SK-N-SH (cell line): ENCODE results near the gene WDR27. TPM values are rescaled to one million over a fixed set of nuclear protein-coding genes. Genes with fewer than 3 reads are reported as not detected.

Experiments used
- CTCF ChIA-PET: fragments of 300-600, 350-600 bp; formaldehyde crosslinking; extraction: SDS; loops from one replicate; lab custom pipeline; 2021; lab: Yijun Ruan, JAX
- POLR2A ChIA-PET: fragments of 350-600 bp; sonication (Branson Sonifier 250); formaldehyde crosslinking; extraction: SDS; loops from one replicate; lab custom pipeline; 2020; ENCODE audit warnings: antibody characterized with exemption, inconsistent platforms; lab: Yijun Ruan, JAX
- DNase-seq: peaks from one replicate; pipeline ENCODE4 v3.0.0; 2012
- H2AFZ ChIP-seq: fragments of 200-600 bp; sonication (generic); 2 replicates; pipeline ENCODE4 v1.8.1; 2016; ENCODE audit warnings: antibody characterized with exemption, mild to moderate bottlenecking, low read depth
- H3F3A ChIP-seq: fragments of 200-600 bp; sonication (generic); replicated peaks from 2 replicates; pipeline ENCODE3; 2016; ENCODE audit warnings: antibody characterized with exemption, mild to moderate bottlenecking; ENCODE audit not compliant: insufficient read depth
- H3K27ac ChIP-seq, 2 experiments: fragments of 200-500 bp in 1 of 2; fragments of 200-600 bp in 1 of 2; sonication (Bioruptor generic) in 1 of 2; sonication (generic), shearing (Covaris generic) in 1 of 2; 2 replicates each; pipeline versions ENCODE4 v1.5.1 to v1.6.1; 2014 to 2016; ENCODE audit warnings: low read depth in 2 of 2, inconsistent platforms in 1 of 2, low read length in 1 of 2, mild to moderate bottlenecking in 1 of 2, mixed read lengths in 1 of 2
- H3K27me3 ChIP-seq: fragments of 200-600 bp; sonication (generic), shearing (Covaris generic); 2 replicates; pipeline ENCODE4 v1.6.1; 2016; ENCODE audit warnings: mixed run types; ENCODE audit not compliant: insufficient read depth
- H3K36me3 ChIP-seq, 2 experiments: fragments of 200-500 bp in 1 of 2; fragments of 200-600 bp in 1 of 2; sonication (Bioruptor generic) in 1 of 2; sonication (generic) in 1 of 2; replicated peaks in 1 of 2; 2 replicates each; pipeline versions ENCODE3 to v1.5.1; 2014 to 2016; ENCODE audit warnings: low read length in 1 of 2, mild to moderate bottlenecking in 1 of 2; ENCODE audit not compliant: insufficient read depth in 2 of 2, control insufficient read depth in 1 of 2
- H3K4me1 ChIP-seq, 2 experiments: fragments of 200-500 bp in 1 of 2; fragments of 200-600 bp in 1 of 2; sonication (Bioruptor generic) in 1 of 2; sonication (generic), shearing (Covaris generic) in 1 of 2; 2 replicates each; pipeline versions ENCODE4 v1.5.1 to v1.6.1; 2014 to 2016; ENCODE audit warnings: low read depth in 1 of 2, low read length in 1 of 2, mixed run types in 1 of 2; ENCODE audit not compliant: insufficient read depth in 2 of 2, control insufficient read depth in 1 of 2
- H3K4me2 ChIP-seq: fragments of 200-600 bp; sonication (generic), shearing (Covaris generic); 2 replicates; pipeline ENCODE4 v1.6.1; 2017; ENCODE audit warnings: mixed run types
- H3K4me3 ChIP-seq, 2 experiments: fragments of 200-500 bp in 1 of 2; fragments of 200-600 bp in 1 of 2; sonication (Bioruptor generic) in 1 of 2; sonication (generic), shearing (Covaris generic) in 1 of 2; 2 replicates each; pipeline versions ENCODE4 v1.5.1 to v1.8.1; 2014 to 2016; ENCODE audit warnings: low read depth in 2 of 2, inconsistent platforms in 1 of 2, low read length in 1 of 2, mild to moderate bottlenecking in 1 of 2, mixed read lengths in 1 of 2, moderate library complexity in 1 of 2
- H3K79me2 ChIP-seq: fragments of 200-600 bp; sonication (generic); 2 replicates; pipeline ENCODE4 v1.8.1; 2017; ENCODE audit warnings: mild to moderate bottlenecking; ENCODE audit not compliant: insufficient read depth
- H3K9ac ChIP-seq: fragments of 200-600 bp; sonication (generic); 2 replicates; pipeline ENCODE4 v1.6.1; 2017; ENCODE audit warnings: mixed run types
- H3K9me2 ChIP-seq: fragments of 200-600 bp; sonication (generic); 2 replicates; pipeline ENCODE4 v1.6.1; 2017; ENCODE audit warnings: mixed run types
- H3K9me3 ChIP-seq: fragments of 200-600 bp; sonication (generic); 2 replicates; pipeline ENCODE4 v1.6.1; 2017; ENCODE audit warnings: mixed run types, mild to moderate bottlenecking, moderate library complexity
- H4K20me1 ChIP-seq: fragments of 200-600 bp; sonication (generic); 2 replicates; pipeline ENCODE4 v1.6.1; 2017; ENCODE audit warnings: mild to moderate bottlenecking, mixed run types; ENCODE audit not compliant: insufficient read depth
- CTCF ChIP-seq: fragments of 200-600 bp; sonication (generic); IDR thresholded peaks from 2 replicates; pipeline ENCODE4 v1.6.1; 2017; ENCODE audit warnings: antibody characterized with exemption, mild to moderate bottlenecking, moderate library complexity
- ELF1 ChIP-seq: IDR thresholded peaks from 2 replicates; pipeline ENCODE4 v1.4.0; 2012
- EP300 ChIP-seq, 2 experiments: IDR thresholded peaks; 2 replicates each; pipeline versions ENCODE4 v1.4.0 to v1.6.1; 2012; ENCODE audit warnings: borderline replicate concordance in 1 of 2, low read depth in 1 of 2, low read length in 1 of 2
- EZH2phosphoT487 ChIP-seq: fragments of 200-600 bp; sonication (generic); IDR thresholded peaks from 2 replicates; pipeline ENCODE4 v1.6.1; 2017; ENCODE audit warnings: low read depth, mixed run types, mild to moderate bottlenecking, antibody characterized with exemption, moderate library complexity, borderline replicate concordance
- FOSL2 ChIP-seq: IDR thresholded peaks from 2 replicates; pipeline ENCODE4 v1.4.0; 2012; ENCODE audit warnings: low read depth, mild to moderate bottlenecking, moderate library complexity, borderline replicate concordance
- JUND ChIP-seq: IDR thresholded peaks from 2 replicates; pipeline ENCODE4 v1.4.0; 2012
- MXI1 ChIP-seq: IDR thresholded peaks from 2 replicates; pipeline ENCODE4 v1.6.1; 2012; ENCODE audit warnings: mild to moderate bottlenecking, low read depth, low read length, improper control_type of control experiment
- PBX3 ChIP-seq: IDR thresholded peaks from 2 replicates; pipeline ENCODE4; 2012
- RAD21 ChIP-seq: IDR thresholded peaks from 2 replicates; pipeline ENCODE4 v1.6.1; 2012; ENCODE audit warnings: mild to moderate bottlenecking, low read length
- RCOR1 ChIP-seq: fragments of 150-350 bp; IDR thresholded peaks from 2 replicates; pipeline ENCODE4 v1.6.1; 2017; ENCODE audit warnings: antibody characterized with exemption, low read length
- RFX5 ChIP-seq: IDR thresholded peaks from 2 replicates; pipeline ENCODE4 v1.6.1; 2012; ENCODE audit warnings: mild to moderate bottlenecking, improper control_type of control experiment, low read length
- SIN3A ChIP-seq: IDR thresholded peaks from 2 replicates; pipeline ENCODE4 v1.6.1; 2012; ENCODE audit warnings: low read depth, mild to moderate bottlenecking, low read length, moderate library complexity, borderline replicate concordance
- TAF1 ChIP-seq: IDR thresholded peaks from 2 replicates; pipeline ENCODE4 v1.6.1; 2012; ENCODE audit warnings: low read depth, mild to moderate bottlenecking, low read length, moderate library complexity, borderline replicate concordance
- TEAD4 ChIP-seq: IDR thresholded peaks from 2 replicates; pipeline ENCODE4 v1.4.0; 2012; ENCODE audit warnings: mild to moderate bottlenecking, borderline replicate concordance; ENCODE audit not compliant: insufficient read depth
- USF1 ChIP-seq: IDR thresholded peaks from 2 replicates; pipeline ENCODE4 v1.4.0; 2012; ENCODE audit warnings: low read depth, borderline replicate concordance
- USF2 ChIP-seq: fragments of 150-350 bp; IDR thresholded peaks from 2 replicates; pipeline ENCODE4 v1.6.1; 2017; ENCODE audit warnings: antibody characterized with exemption, low read length, low read depth, borderline replicate concordance
- ZBTB33 ChIP-seq: IDR thresholded peaks from 2 replicates; pipeline ENCODE4 v1.4.0; 2012; ENCODE audit warnings: low read depth, borderline replicate concordance
- WGBS: methylation state at CpG from one replicate; pipeline ENCODE4 v1.1.6; 2017; ENCODE audit warnings: low lambda C conversion rate; 5-methylcytosine and 5-hydroxymethylcytosine counted together
- polyA plus RNA-seq, 3 experiments: library from polyadenylated mRNA; depleted of rRNA; stranded (reverse); fragments of >200 nt; gene quantifications; 2 replicates each; pipeline ENCODE4 v1.2.3, GENCODE V29; 2012

The WDR27 gene
- polyA plus RNA-seq, 1 of the 3 experiments (the other 2 are of a cell fraction), result 55.6 TPM

GRCh38 chr6:169677096-169677495 lies 24.7 kb downstream of the WDR27 start:
- no peaks in the 10 kb centered on the region for H3K9me2 ChIP-seq
- H3K27ac ChIP-seq, result no peak overlapping the region
- no peak overlapping the region for H3K4me3 ChIP-seq
- no peaks in the 10 kb centered on the region for H3K4me1 ChIP-seq
- no peaks in the 10 kb centered on the region for H3K9me3 ChIP-seq
- no peaks in the 10 kb centered on the region for H3F3A ChIP-seq
- no peaks in the 10 kb centered on the region for H4K20me1 ChIP-seq
- H2AFZ ChIP-seq, result no peak overlapping the region
- WGBS, result 48% methylated on average over 1 of the region's 1 CpG
- H3K4me2 ChIP-seq, result no peak overlapping the region
- 0 out of 2 replicates have a peak, but pooled peaks cover under 1% of the 10 kb centered on the region for H3K79me2 ChIP-seq
- TF ChIP-seq FOSL2 (no peak), SIN3A (no peak), USF1 (no peak), ELF1 (no peak), MXI1 (no peak), CTCF (no peak), RFX5 (no peak), PBX3 (no peak), TEAD4 (no peak), ZBTB33 (no peak), USF2 (no peak), JUND (no peak), EZH2phosphoT487 (no peak), RAD21 (no peak), TAF1 (no peak), RCOR1 (no peak), EP300 (IDR thresholded peaks at IDR 0.05; ENCODE audit: borderline replicate concordance in 1 of 2, low read depth in 1 of 2, low read length in 1 of 2) (no peak)
- ChIA-PET POLR2A (no interaction called here), CTCF (no interaction called here)
- peaks cover 15 to 46% of the 10 kb centered on the region in 2 experiments for H3K36me3 ChIP-seq
- no peaks in the 10 kb centered on the region for H3K27me3 ChIP-seq
- no peak overlapping the region for H3K9ac ChIP-seq
- DNase-seq, result no peak
